HG02610 (cell line): ENCODE results near the gene GPATCH11.

Experiments used
- ATAC-seq: cut with Tn5 transposase; IDR thresholded peaks from one replicate; pipeline ENCODE4 v1.9.1; 2021; ENCODE audit warnings: mild to moderate bottlenecking, moderate library complexity; ENCODE audit not compliant: unreplicated experiment

Gene GPATCH11

GRCh38 chr2:37105150-37105549 lies 20.8 kb downstream of the GPATCH11 start:
- no peak for ATAC-seq

DNA sequence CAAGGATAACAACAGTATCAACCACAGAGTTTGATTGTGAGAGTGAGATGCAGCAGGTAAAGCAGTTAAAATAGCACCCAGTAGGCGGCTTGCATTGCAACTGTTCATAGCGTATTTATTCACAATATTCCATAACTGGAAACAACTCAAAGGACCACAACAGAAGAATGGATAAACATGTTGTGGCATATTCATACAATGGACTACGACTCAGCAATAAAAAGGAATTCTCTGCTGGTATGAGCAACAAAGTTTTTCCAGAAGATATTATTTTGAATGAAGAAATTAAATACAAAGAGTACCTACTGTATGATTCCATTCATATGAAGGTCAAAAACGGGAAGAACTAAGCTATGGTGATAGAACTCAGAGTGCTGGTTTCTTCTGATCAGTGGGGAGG lies 25.2 kb downstream of the GPATCH11 start:
- no peak for ATAC-seq

DNA sequence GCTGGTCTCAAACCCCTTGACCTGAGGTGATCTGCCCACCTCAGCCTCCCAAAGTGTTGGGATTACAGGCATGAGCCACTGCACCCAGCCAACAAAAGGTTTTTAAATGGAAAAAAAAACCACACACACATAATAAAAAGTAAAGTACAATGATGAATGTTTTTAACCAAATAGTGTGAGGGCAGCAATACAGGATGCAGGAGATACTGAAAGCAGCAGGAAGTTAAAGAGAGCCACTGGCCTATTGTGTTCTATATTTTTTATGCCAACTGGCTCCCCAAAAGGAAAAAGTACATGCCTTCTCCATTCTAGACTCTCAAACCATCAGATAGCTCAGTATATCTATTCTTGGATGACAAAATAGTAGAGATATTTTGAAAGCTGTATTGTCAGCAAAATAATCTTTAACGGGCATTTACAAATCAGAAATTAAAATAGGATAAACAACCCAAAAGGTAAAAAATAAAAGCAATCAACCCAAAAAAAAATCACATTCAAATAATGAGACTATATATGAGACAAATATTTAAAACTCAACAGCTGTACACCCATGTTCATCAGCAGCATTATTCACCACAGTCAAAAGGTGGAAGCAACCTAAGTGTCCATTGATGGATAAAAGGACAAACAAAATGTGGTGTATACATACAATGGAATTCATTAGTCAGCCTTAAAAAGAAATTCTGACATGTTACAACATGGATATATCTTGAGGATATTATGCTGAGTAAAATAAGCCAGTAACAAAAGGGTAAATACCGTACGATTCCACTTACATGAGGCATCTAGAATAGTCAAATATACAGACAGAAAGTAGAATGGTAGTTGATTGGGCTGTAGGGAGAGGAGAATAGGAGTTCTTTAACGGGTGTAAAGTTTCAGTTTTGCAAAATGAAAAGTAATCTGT lies 26.2 kb downstream of the GPATCH11 start:
- ATAC-seq, result no peak

DNA sequence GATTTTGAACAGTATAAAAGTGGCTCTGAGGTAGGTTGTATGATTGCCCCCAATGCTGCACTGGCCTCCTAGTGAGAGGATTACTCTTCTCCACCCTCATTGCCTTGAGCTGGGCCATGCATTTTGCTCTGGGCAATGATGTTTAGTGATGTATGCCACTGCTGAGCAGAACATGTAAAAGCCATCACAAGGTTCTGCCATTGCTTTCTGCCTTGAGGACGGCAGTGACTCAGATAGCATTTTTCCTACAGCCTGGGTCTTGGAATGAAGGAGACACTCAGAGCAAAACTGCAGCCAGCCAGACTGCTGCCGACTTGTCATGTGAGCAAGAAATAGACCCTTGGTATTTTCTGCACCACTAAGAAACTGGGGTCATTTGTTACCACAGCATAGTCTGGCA lies 27.6 kb downstream of the GPATCH11 start:
- no peak for ATAC-seq

DNA sequence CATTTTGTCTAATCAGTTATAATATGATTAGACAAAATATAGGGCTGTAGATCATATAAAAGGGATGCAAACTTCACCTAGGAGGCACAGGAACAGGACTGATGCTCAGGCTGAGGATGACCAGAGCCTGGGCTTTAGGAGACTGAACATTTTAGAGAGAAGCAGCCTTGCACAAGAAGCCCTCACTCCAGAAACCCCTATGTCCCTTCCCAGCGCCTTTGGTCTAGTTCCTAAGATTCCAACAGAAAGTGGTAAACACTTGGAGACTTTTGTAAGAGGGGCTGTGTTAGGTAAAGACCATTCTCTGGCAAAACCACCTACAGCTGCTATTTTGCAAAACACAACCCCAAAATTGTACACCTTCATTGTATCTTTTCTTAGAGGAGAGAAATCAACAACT lies 33.2 kb downstream of the GPATCH11 start:
- no peak for ATAC-seq

GRCh38 chr2:37119157-37119556 lies 34.8 kb downstream of the GPATCH11 start:
- ATAC-seq, result no peak

DNA sequence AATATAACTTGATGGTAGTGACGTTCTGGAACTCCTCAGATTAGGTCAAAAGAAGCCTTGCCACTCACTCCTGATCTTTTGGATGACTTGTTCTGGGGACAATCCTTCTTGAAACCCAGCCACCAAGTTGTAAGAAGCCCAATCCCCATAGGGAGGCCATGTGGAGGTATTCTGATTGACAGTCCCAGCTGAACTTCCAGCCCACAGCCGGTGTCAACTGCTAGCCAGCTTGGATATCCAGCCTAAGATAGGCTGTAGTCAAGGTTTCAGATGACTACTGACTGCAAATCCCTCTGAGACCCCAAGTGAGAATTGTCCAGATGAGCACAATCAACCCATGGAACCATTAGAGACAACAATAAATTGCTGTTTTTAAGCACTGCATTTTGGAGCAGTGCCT lies 41.1 kb downstream of the GPATCH11 start:
- ATAC-seq, result no peak

- ATAC-seq, result no peak
These were observed 48.6 kb downstream of the GPATCH11 start for GRCh38 chr2:37132914-37133313.

- ATAC-seq, result no peak
These were observed 58.2 kb downstream of the GPATCH11 start for GRCh38 chr2:37142546-37142945.

DNA sequence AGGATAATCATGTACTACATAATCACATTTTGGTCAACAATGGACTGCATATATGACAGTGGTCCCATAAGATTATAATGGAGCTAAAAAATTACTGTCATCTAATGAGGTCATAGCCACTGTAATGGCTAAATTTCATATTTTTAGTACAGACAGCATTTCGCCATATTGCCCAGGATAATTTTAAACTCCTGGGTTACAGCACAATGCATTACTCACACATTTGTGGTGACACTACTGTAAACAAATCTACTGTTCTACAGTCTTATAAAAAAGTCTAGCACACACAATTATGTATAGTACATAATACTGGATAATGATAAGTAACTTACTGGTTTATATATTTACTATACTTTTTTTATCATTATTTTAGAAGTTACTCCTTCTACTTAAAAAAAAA lies 59.7 kb downstream of the GPATCH11 start:
- no peak for ATAC-seq

- no peak for ATAC-seq
These were observed 61.7 kb downstream of the GPATCH11 start for GRCh38 chr2:37146062-37146461.

GRCh38 chr2:37148325-37148724 lies 64.0 kb downstream of the GPATCH11 start:
- ATAC-seq, result no peak
